Mononuclear cell (primary cell): ENCODE results near the gene ICAM4. TPM values are rescaled to one million over a fixed set of nuclear protein-coding genes. Genes with fewer than 3 reads are reported as not detected.
"Not testable (repeated sequence)": the region's sequence is repeated elsewhere in the genome, so short reads cannot be mapped to it uniquely, and the experiment has no call there.

Source experiments
- H3K27me3 ChIP-seq: 2 replicates; pipeline ENCODE4 v1.6.0; 2011; ENCODE audit warnings: low read length, control low read depth; ENCODE audit not compliant: insufficient read depth
- H3K4me1 ChIP-seq: 2 replicates; pipeline ENCODE4 v1.5.1; 2011; ENCODE audit warnings: mild to moderate bottlenecking, low read length, control low read depth; ENCODE audit not compliant: insufficient read depth
- H3K4me3 ChIP-seq: 2 replicates; pipeline ENCODE4 v1.5.1; 2011; ENCODE audit warnings: mild to moderate bottlenecking, low read length, moderate library complexity
- H3K9me3 ChIP-seq: 2 replicates; pipeline ENCODE4 v1.5.1; 2011; ENCODE audit warnings: low read depth, mild to moderate bottlenecking, control low read depth, low read length
- total RNA-seq: library from RNA; depleted of rRNA; stranded (reverse); fragments of >200 nt; gene quantifications from one replicate; pipeline ENCODE4 v1.2.3, GENCODE V29; 2012

The ICAM4 gene
- 7.9 TPM for total RNA-seq

GRCh38 chr19:10286803-10287737, at the start of gene ICAM4:
Gene ICAM4, plus strand, starts transcription at chr19:10286955. Its CDS starts 58 bp downstream, at chr19:10287013.
- peaks cover 71% of the 10 kb centered on the region for H3K4me1 ChIP-seq
- no peak within 1 kb of the TSS for H3K4me3 ChIP-seq
- H3K27me3 ChIP-seq = peaks cover 46% of the 10 kb centered on the region
- H3K9me3 ChIP-seq = no peaks in the 10 kb centered on the region

- Histone ChIP-seq H3K27me3 (no peaks in the 10 kb centered on the region), H3K9me3 (no peaks in the 10 kb centered on the region), H3K4me3 (no peak overlapping the region), H3K4me1 (peaks cover 26% of the 10 kb centered on the region)
Measured at GRCh38 chr19:10237702-10238101, 49.1 kb upstream of the ICAM4 start.

- Histone ChIP-seq H3K9me3 (no peaks in the 10 kb centered on the region), H3K4me3 (no peak overlapping the region), H3K27me3 (no peaks in the 10 kb centered on the region), H3K4me1 (peaks cover 26% of the 10 kb centered on the region)
Measured at GRCh38 chr19:10238172-10238783, 48.5 kb upstream of the ICAM4 start.

- H3K27me3 ChIP-seq, H3K9me3 ChIP-seq, H3K4me3 ChIP-seq, H3K4me1 ChIP-seq: not testable (repeated sequence)
Measured at GRCh38 chr19:10241826-10242449, 44.8 kb upstream of the ICAM4 start.

- Histone ChIP-seq H3K4me3 (no peak overlapping the region), H3K9me3 (no peaks in the 10 kb centered on the region), H3K4me1 (no peaks in the 10 kb centered on the region), H3K27me3 (no peaks in the 10 kb centered on the region)
Measured at GRCh38 chr19:10243606-10244005, 43.1 kb upstream of the ICAM4 start.

- H3K9me3 ChIP-seq = no peaks in the 10 kb centered on the region
- H3K27me3 ChIP-seq = no peaks in the 10 kb centered on the region
- H3K4me3 ChIP-seq = no peak overlapping the region
- peaks cover 4% of the 10 kb centered on the region for H3K4me1 ChIP-seq
Measured at GRCh38 chr19:10245189-10245939, 41.4 kb upstream of the ICAM4 start.

GRCh38 chr19:10246511-10246910, 40.2 kb upstream of the ICAM4 start:
- no peaks in the 10 kb centered on the region for H3K9me3 ChIP-seq
- no peaks in the 10 kb centered on the region for H3K27me3 ChIP-seq
- H3K4me3 ChIP-seq = no peak overlapping the region
- peaks cover 12% of the 10 kb centered on the region for H3K4me1 ChIP-seq

GRCh38 chr19:10251792-10252694, 34.7 kb upstream of the ICAM4 start, which contains the start of gene MRPL4:
Gene MRPL4, plus strand, starts transcription at chr19:10252214. Its CDS starts 40 bp downstream, at chr19:10252254.
- Histone ChIP-seq H3K27me3 (no peaks in the 10 kb centered on the region), H3K4me3 (peak within 1 kb of the TSS; percentile 75), H3K9me3 (no peaks in the 10 kb centered on the region), H3K4me1 (peaks cover 23% of the 10 kb centered on the region)

- Histone ChIP-seq H3K27me3 (no peaks in the 10 kb centered on the region), H3K4me3 (peak overlapping the region; percentile 75), H3K9me3 (no peaks in the 10 kb centered on the region)
Measured at GRCh38 chr19:10252707-10253106, 34.0 kb upstream of the ICAM4 start.

GRCh38 chr19:10254244-10254643, 32.5 kb upstream of the ICAM4 start:
- H3K4me1 ChIP-seq = peaks cover 23% of the 10 kb centered on the region
- no peak overlapping the region for H3K4me3 ChIP-seq
- H3K9me3 ChIP-seq = no peaks in the 10 kb centered on the region
- H3K27me3 ChIP-seq = no peaks in the 10 kb centered on the region

More at GRCh38 chr19:10252707-10253106, 34.0 kb upstream of the ICAM4 start:
- H3K4me1 ChIP-seq = peaks cover 23% of the 10 kb centered on the region

GRCh38 chr19:10255358-10255757, 31.4 kb upstream of the ICAM4 start:
- Histone ChIP-seq H3K9me3 (no peaks in the 10 kb centered on the region), H3K4me3 (no peak overlapping the region), H3K27me3 (no peaks in the 10 kb centered on the region), H3K4me1 (peaks cover 19% of the 10 kb centered on the region)

GRCh38 chr19:10256551-10256950, 30.2 kb upstream of the ICAM4 start:
- H3K9me3 ChIP-seq = no peaks in the 10 kb centered on the region
- no peak overlapping the region for H3K4me3 ChIP-seq
- no peaks in the 10 kb centered on the region for H3K27me3 ChIP-seq
- H3K4me1 ChIP-seq = peaks cover 11% of the 10 kb centered on the region

- Histone ChIP-seq H3K4me1 (peaks cover 11% of the 10 kb centered on the region), H3K27me3 (no peaks in the 10 kb centered on the region)
Measured at GRCh38 chr19:10256970-10257615, 29.7 kb upstream of the ICAM4 start.

More at GRCh38 chr19:10256970-10257615, 29.7 kb upstream of the ICAM4 start:
- Histone ChIP-seq H3K9me3 (no peaks in the 10 kb centered on the region), H3K4me3 (no peak overlapping the region)
